Spleen (tissue), 11 donors: ENCODE measurements around the gene KCNH4. TPM values are rescaled to one million over a fixed set of nuclear protein-coding genes. Genes with fewer than 3 reads are reported as not detected.

Source experiments
- DNase-seq: peaks from one replicate; pipeline ENCODE4 v3.0.0-alpha.2; 2020
- H3K27ac ChIP-seq, 8 donors: fragments of 200-600 bp; sonication (generic) in 7 of 8; 1 replicate in 4 of 8; 2 replicates in 4 of 8; pipeline versions ENCODE4 v1.5.0 to v1.8.0; 2016 to 2021; ENCODE audit warnings: inconsistent platforms in 4 of 8, mild to moderate bottlenecking in 4 of 8, moderate library complexity in 1 of 8
- H3K27me3 ChIP-seq, 7 donors: fragments of 200-600 bp; sonication (generic) in 6 of 7; replicated peaks in 1 of 7; 1 replicate in 4 of 7; 2 replicates in 3 of 7; pipeline versions ENCODE4 v1.5.0 to v1.8.0; 2016 to 2021; ENCODE audit warnings: inconsistent platforms in 3 of 7, mild to moderate bottlenecking in 1 of 7
- H3K36me3 ChIP-seq, 6 donors: fragments of 200-600 bp; sonication (generic) in 5 of 6; 1 replicate in 4 of 6; 2 replicates in 2 of 6; pipeline versions ENCODE4 v1.5.0 to v1.8.0; 2016 to 2021; ENCODE audit warnings: inconsistent platforms in 2 of 6
- H3K4me1 ChIP-seq, 6 donors: fragments of 200-600 bp; sonication (generic) in 5 of 6; 1 replicate in 3 of 6; 2 replicates in 3 of 6; pipeline versions ENCODE4 v1.5.0 to v1.8.0; 2016 to 2021; ENCODE audit warnings: inconsistent platforms in 3 of 6
- H3K4me3 ChIP-seq, 8 donors: fragments of 200-600 bp; sonication (generic) in 7 of 8; 1 replicate in 4 of 8; 2 replicates in 4 of 8; pipeline versions ENCODE4 v1.5.0 to v1.8.0; 2016 to 2021; ENCODE audit warnings: inconsistent platforms in 4 of 8, mild to moderate bottlenecking in 4 of 8, moderate library complexity in 2 of 8
- H3K9me3 ChIP-seq, 8 donors: fragments of 200-600 bp; sonication (generic) in 7 of 8; 1 replicate in 4 of 8; 2 replicates in 4 of 8; pipeline versions ENCODE4 v1.5.0 to v1.8.0; 2016 to 2021; ENCODE audit warnings: inconsistent platforms in 4 of 8
- CTCF ChIP-seq, 11 experiments: fragments of 200-600 bp in 7 of 11; fragments of 450-650 bp in 4 of 11; sonication (generic) in 4 of 11; IDR thresholded peaks in 8 of 11; conservative IDR thresholded peaks in 3 of 11; 1 replicate in 7 of 11; 2 replicates in 4 of 11; pipeline versions ENCODE4 v1.4.0 to v1.8.0; 2016 to 2021; ENCODE audit warnings: antibody characterized with exemption in 11 of 11, inconsistent platforms in 4 of 11, mild to moderate bottlenecking in 1 of 11
- POLR2A ChIP-seq, 3 donors: fragments of 450-650 bp; IDR thresholded peaks; one replicate each; pipeline ENCODE4 v1.5.1; 2017; ENCODE audit warnings: antibody characterized with exemption in 3 of 3, mild to moderate bottlenecking in 1 of 3
- POLR2AphosphoS5 ChIP-seq, 3 donors: sonication (generic); formaldehyde crosslinking; IDR thresholded peaks; one replicate each; pipeline ENCODE4 v1.5.1; 2017; ENCODE audit warnings: antibody characterized with exemption in 3 of 3
- WGBS, 5 donors: extraction: QIAGEN DNeasy Blood & Tissue Kit in 3 of 5; methylation state at CpG; one replicate each; pipeline versions ENCODE4 v1.1.5 to v1.1.7; 2013 to 2018; 5-methylcytosine and 5-hydroxymethylcytosine counted together
- intact Hi-C: fragments of 100-400 bp; cut with DNase I; formaldehyde crosslinking; loops from one replicate; pipeline ENCODE4 v1.15.0; 2023; ENCODE audit warnings: low total_unique reads
- polyA plus RNA-seq, 3 donors: library from polyadenylated mRNA; stranded (reverse); fragments of 200-250 nt; gene quantifications; one replicate each; pipeline ENCODE4 v1.2.1, GENCODE V29; 2013
- total RNA-seq, 7 donors: library from RNA; depleted of rRNA in 3 of 7; stranded (reverse); fragments of >200 nt in 3 of 7; fragmentation: NEBNext Ultra II Directional in 4 of 7; extraction: Animal tissue kit (Norgen Biotek cat#: 25700) in 4 of 7; gene quantifications; one replicate each; pipeline versions ENCODE4 v1.1.0 to v1.2.1, GENCODE V29; 2016 to 2021
- donor health status: healthy with polysubstance abuse.
- donor health status: DM: no; HTN: no; CAD: no; lungs with moderate emphysema.
- donor health status: DM: no; HTN: no; CAD: no.
- donor health status: Bipolar disorder and iron deficiency.
- donor health status: healthy.
- donor health status: DM: no; HTN: no; CAD: no.
- donor health status: DM: yes; HTN: yes; CAD: no.

The KCNH4 gene
- total and polyA plus RNA-seq, 10 donors: 0.14 to 0.52 (median 0.24) TPM

- H3K4me1 ChIP-seq: peaks cover 53 to 100% (median 93%) of the 10 kb centered on the region in 6 donors
Observed at GRCh38 chr17:42135664-42136653, 45.0 kb downstream of the KCNH4 start.

GRCh38 chr17:42135151-42135550 is 45.8 kb downstream of the KCNH4 start:
- no peak for DNase-seq

More at GRCh38 chr17:42135664-42136653, 45.0 kb downstream of the KCNH4 start:
- H3K27me3 ChIP-seq: no peaks in the 10 kb centered on the region
- peak overlapping the region; percentile 64 to 90 (median 82) for H3K27ac ChIP-seq
- peak overlapping the region in 2 of 8 donors; percentile 19 to 60 for H3K4me3 ChIP-seq
- TF ChIP-seq CTCF (IDR thresholded peaks at IDR 0.05 in 8 of 11, conservative IDR thresholded peaks at IDR 0.05 in 3 of 11): no peak
- TF ChIP-seq POLR2A (IDR thresholded peaks at IDR 0.05): no peak
- TF ChIP-seq POLR2AphosphoS5 (IDR thresholded peaks at IDR 0.05): peak; percentile 19 to 88 (median 72)
- WGBS, 5 donors: 36 to 57% (median 40%) methylated on average over 15 of the region's 15 CpGs
- peaks cover 0 to 51% (median 7%) of the 10 kb centered on the region in 6 donors for H3K36me3 ChIP-seq
- intact Hi-C loops: no loop called here
- no peaks in the 10 kb centered on the region for H3K9me3 ChIP-seq
- peak; percentile 86 for DNase-seq

GRCh38 chr17:42133461-42134041 is 47.4 kb downstream of the KCNH4 start:
- intact Hi-C loops: no loop called here
- Histone ChIP-seq H3K9me3 (no peaks in the 10 kb centered on the region), H3K27me3 (no peaks in the 10 kb centered on the region), H3K36me3 (peaks cover 0 to 51% (median 20%) of the 10 kb centered on the region in 6 donors), H3K4me3 (peak overlapping the region in 1 of 8 donors; percentile 26), H3K4me1 (peaks cover 57 to 100% (median 96%) of the 10 kb centered on the region in 6 donors), H3K27ac (peak overlapping the region; percentile 49 to 90 (median 81))
- TF ChIP-seq POLR2A (IDR thresholded peaks at IDR 0.05) (no peak), POLR2AphosphoS5 (IDR thresholded peaks at IDR 0.05) (peak in 2 of 3 donors; percentile 62 to 69)
- WGBS, 5 donors: 32 to 37% (median 33%) methylated on average over 4 of the region's 4 CpGs
- peak; percentile 89 for DNase-seq

More at GRCh38 chr17:42135151-42135550, 45.8 kb downstream of the KCNH4 start:
- Histone ChIP-seq H3K4me3 (peak overlapping the region in 1 of 8 donors; percentile 60), H3K27me3 (no peaks in the 10 kb centered on the region), H3K9me3 (no peaks in the 10 kb centered on the region), H3K4me1 (peaks cover 58 to 100% (median 97%) of the 10 kb centered on the region in 6 donors), H3K27ac (peak overlapping the region; percentile 64 to 90 (median 82)), H3K36me3 (peaks cover 0 to 51% (median 6%) of the 10 kb centered on the region in 6 donors)
- 74 to 90% (median 80%) methylated on average over 6 of the region's 6 CpGs for WGBS, 5 donors
- intact Hi-C loops: no loop called here
- TF ChIP-seq POLR2A (IDR thresholded peaks at IDR 0.05) (no peak), CTCF (IDR thresholded peaks at IDR 0.05 in 8 of 11, conservative IDR thresholded peaks at IDR 0.05 in 3 of 11) (no peak), POLR2AphosphoS5 (IDR thresholded peaks at IDR 0.05) (no peak)

GRCh38 chr17:42132941-42133340 is 48.0 kb downstream of the KCNH4 start:
- intact Hi-C loops: no loop called here
- Histone ChIP-seq H3K9me3 (no peaks in the 10 kb centered on the region), H3K36me3 (peaks cover 0 to 51% (median 26%) of the 10 kb centered on the region in 6 donors), H3K27me3 (no peaks in the 10 kb centered on the region), H3K4me1 (peaks cover 57 to 100% (median 92%) of the 10 kb centered on the region in 6 donors), H3K27ac (peak overlapping the region; percentile 49 to 90 (median 81)), H3K4me3 (peak overlapping the region in 1 of 8 donors; percentile 26)
- TF ChIP-seq POLR2AphosphoS5 (IDR thresholded peaks at IDR 0.05): no peak
- no peak for TF ChIP-seq CTCF (IDR thresholded peaks at IDR 0.05 in 8 of 11, conservative IDR thresholded peaks at IDR 0.05 in 3 of 11)
- no peak for TF ChIP-seq POLR2A (IDR thresholded peaks at IDR 0.05)
- no peak for DNase-seq
- 12 to 24% (median 14%) methylated on average over 3 of the region's 3 CpGs for WGBS, 5 donors
